MM.1S (cell line): ENCODE data around the gene GDPGP1.

ENCODE experiments used
- EZH2 ChIP-seq: fragments of 300-600 bp; sonication (generic); optimal IDR thresholded peaks from 2 replicates; pipeline ENCODE3; 2017; ENCODE audit warnings: low read depth, mild to moderate bottlenecking, antibody characterized with exemption, low read length, mixed read lengths
- EZH2phosphoT487 ChIP-seq: fragments of 300-600 bp; sonication (generic); IDR thresholded peaks from 2 replicates; pipeline ENCODE4 v1.6.1; 2018; ENCODE audit warnings: antibody characterized with exemption, low read length
- TF ChIP-seq, protein P1 (sequence below): fragments of 300-600 bp; sonication (generic); IDR thresholded peaks from 2 replicates; pipeline ENCODE4 v1.5.1; 2016; ENCODE audit warnings: antibody characterized with exemption, low read length, mixed read lengths

- TF ChIP-seq EZH2phosphoT487 (no peak), EZH2 (no peak)
- TF ChIP-seq, protein P1, sequence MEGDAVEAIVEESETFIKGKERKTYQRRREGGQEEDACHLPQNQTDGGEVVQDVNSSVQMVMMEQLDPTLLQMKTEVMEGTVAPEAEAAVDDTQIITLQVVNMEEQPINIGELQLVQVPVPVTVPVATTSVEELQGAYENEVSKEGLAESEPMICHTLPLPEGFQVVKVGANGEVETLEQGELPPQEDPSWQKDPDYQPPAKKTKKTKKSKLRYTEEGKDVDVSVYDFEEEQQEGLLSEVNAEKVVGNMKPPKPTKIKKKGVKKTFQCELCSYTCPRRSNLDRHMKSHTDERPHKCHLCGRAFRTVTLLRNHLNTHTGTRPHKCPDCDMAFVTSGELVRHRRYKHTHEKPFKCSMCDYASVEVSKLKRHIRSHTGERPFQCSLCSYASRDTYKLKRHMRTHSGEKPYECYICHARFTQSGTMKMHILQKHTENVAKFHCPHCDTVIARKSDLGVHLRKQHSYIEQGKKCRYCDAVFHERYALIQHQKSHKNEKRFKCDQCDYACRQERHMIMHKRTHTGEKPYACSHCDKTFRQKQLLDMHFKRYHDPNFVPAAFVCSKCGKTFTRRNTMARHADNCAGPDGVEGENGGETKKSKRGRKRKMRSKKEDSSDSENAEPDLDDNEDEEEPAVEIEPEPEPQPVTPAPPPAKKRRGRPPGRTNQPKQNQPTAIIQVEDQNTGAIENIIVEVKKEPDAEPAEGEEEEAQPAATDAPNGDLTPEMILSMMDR: no peak
Measured at GRCh38 chr15:90212221-90213098, 21.5 kb upstream of the GDPGP1 start.
